ENCODE measurements around the gene PDCD4.
"Not testable (repeated sequence)": the region's sequence is repeated elsewhere in the genome, so short reads cannot be mapped to it uniquely, and the experiment has no call there.

PDCD4 gene

DNA sequence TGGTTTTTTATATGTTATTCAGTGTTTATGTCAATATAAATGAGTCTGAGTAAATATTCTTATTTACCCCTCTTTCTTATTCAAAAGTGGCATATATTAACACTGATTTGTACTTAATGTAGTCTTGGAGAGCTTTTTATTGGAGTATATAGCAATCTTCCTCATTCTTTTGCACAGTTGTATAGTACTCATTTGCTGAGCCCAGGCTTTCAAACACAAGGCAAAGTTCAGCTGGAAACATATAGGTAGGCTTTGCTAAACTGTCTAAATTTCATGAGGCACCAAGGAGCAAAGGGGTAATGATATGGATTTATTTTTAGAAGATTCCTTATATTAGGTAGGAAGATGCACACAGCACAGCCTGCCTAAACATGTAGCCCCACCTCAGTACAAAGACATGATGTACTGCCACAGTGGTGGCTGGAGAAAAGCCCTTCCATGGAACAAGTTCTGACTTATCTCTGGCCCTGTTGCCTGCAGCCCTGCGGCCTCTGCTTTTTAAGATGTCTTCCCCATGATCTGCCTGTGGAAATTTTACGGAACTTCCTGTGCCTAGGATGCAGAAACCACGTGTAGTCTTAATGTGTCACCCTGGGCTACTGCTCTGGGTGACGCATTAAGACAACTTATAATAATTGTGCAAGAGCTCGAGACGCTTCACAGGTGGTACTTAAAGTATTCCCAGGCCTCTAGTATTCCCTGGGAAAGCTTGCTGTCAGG, 9.6 kb upstream of the PDCD4 start:
- DNase-seq = no peak

DNA sequence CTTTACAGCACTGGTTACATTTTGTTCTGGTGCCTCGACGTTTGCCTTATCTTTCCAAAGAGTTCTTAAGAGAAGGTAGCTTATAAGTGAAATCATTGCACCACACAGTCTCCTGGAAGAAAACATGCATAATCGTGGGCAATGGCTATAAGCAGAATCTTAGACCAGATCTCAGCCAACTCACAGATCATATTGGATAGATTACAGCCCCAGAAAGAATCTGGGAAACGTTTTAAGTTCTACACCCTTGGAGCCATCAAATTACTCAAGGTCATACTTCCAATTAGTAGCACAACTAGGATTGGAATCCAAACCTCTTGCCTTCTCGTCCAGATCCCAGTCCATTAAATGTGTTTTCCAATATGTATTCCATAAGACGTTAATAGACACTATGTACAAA, 8.8 kb upstream of the PDCD4 start:
- DNase-seq = no peak

GRCh38 chr10:110863361-110863760, 8.4 kb upstream of the PDCD4 start:
- no peak for DNase-seq

DNA sequence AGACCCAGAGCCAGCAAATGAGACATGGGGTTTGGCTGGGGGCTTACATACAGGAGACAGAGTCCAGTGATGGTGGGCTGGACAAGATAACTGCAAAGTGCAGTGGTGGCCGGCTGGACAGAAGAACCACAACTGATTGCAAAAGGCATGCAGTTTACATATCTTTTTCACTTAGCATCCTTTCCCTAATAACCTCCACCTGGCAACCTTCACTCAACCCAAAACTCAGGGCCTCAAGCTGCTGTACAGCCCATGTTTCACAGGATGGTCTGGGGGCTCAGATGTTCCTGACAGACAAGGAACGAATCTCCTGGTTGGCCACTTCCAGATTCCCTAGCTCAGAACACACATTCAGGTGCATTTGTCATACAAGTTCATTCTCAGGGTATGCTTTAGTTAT, 7.8 kb upstream of the PDCD4 start:
- no peak for DNase-seq

DNA sequence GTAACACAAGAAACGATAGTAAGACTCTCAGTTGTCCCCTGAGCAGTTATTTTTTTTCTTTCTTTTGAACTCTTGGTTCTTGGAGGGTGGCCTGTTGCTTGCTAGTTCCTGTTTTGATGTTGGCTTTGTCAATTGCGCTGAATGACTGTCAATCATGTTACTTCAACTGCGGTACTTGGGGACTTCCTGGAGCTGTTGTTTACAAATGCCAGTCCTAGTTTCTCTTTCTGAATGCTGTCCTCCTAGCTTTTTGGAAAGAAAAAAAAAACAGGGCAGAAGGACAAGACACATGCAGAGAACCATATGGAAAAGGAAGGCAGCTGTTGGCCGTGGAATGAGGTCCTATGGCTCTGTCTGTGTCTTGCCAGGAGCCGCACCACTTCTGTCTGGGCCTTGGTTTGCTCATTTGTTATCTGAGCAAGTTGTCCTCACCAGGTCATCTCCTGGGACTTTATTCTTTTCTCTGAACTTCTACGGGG, 7.0 kb upstream of the PDCD4 start:
- peak; percentile 89 for DNase-seq

DNA sequence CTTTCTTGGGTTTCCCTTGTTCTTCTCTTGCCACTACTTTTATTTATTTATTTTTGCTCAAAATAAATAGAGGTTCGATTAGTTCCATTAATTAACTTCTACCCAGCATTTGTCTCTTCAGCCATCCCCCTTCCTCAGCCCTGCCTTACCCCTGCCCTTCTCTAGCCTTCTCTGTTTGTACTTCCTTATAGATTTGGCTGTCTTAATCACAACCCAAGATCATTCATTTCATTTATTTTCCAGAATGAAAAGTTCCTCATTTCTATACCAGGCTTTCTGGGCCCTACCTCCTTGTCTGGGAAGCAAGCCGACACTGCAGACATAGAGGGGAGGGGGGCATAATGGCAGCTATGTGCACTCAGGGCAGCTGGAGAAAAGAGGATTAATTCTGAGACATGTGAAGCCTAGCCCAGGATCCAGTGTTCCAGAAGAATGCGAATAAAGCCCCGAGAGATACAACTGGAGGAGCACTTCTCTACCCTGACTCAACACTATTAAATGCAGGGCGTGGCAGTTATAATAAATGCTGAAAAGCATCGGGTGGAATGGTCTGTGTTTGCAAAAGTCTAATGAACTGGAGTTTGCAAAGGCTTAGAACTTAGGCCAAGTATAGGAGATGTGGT, 6.4 kb upstream of the PDCD4 start:
- DNase-seq = no peak

- no peak for DNase-seq
Observed at GRCh38 chr10:110865809-110866482, 5.8 kb upstream of the PDCD4 start.

- DNase-seq = not testable (repeated sequence)
Observed at GRCh38 chr10:110867011-110867806, 4.5 kb upstream of the PDCD4 start.

DNA sequence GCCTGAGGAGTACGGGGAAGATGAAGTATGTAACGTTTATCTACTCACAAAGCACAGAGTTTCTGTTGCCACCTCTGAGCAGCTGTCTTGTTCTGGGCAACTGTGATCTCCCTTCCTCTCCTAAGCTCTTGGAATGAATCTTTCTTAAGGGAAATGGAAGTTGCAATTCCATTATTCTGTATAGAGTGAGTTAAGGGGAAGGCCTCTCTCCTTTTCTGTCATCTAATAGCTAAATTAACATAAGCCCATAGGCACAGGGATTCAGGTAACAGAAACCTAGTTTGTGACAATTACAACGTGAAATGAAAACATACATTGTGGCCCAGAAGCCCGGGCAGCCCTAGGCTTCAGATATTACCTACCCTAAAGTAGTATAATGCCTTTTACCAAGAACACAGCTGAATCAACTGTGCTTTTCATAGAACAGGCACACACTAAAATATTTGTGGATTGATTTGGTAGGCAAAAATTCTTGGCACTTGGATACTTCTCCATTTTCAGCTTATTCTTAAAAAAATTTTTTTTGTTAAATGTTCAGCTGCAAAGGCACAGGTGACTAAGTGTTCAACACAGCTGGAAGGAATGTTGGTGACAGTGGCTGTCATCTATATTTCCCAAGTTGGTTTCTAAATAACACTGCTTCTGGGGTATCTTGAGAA, 3.8 kb upstream of the PDCD4 start:
- no peak for DNase-seq

- DNase-seq = peak; percentile 78
Observed at GRCh38 chr10:110868981-110869380, 2.7 kb upstream of the PDCD4 start.

- no peak for DNase-seq
Observed at GRCh38 chr10:110870823-110871297, 868 bp upstream of the PDCD4 start.

GRCh38 chr10:110872145-110872983, 636 bp downstream of the PDCD4 start:
- DNase-seq = peak; percentile 91

DNA sequence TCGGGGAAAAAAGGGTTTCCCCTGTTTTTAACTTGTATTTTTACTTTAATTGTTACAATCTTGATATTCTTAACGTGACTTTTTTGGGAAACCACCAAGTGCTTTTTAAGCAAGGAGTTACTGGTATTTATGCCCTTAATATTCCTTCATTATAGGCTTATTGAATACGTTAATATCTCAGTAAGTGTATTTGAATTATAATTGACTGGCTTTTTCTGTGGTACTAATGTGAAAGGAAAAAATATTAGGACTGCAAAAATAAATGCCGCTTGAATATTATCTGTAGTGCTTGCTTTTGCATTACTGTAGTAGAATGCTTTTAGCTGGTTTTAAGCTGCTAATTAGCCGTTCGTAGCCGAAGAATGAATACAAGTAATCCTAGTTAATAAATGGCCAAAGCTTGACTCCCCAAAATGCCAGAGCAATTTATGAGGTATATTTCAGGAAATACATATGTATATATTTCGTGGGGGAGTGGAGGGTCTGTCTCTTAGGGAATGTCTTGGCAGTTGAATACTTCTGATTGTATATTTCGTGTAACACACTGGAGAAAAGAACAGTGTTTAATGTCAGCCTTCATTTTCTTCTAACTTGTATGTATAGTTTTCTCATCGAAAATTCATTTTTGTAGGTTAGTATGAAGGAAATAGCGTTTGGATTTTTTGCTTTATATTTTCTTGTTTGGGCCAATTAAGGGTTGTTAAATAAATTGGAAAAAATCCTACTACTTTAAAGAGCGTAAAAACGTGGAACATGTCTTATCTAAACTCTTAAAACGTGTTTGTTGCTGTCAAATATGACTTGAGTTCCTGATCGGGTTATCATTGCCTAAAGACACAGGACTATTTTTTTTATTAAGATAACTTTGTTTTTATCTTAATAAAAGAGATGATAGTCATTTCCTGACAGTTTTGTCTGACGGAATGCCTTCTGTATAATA, 1.5 kb downstream of the PDCD4 start:
- no peak for DNase-seq

DNA sequence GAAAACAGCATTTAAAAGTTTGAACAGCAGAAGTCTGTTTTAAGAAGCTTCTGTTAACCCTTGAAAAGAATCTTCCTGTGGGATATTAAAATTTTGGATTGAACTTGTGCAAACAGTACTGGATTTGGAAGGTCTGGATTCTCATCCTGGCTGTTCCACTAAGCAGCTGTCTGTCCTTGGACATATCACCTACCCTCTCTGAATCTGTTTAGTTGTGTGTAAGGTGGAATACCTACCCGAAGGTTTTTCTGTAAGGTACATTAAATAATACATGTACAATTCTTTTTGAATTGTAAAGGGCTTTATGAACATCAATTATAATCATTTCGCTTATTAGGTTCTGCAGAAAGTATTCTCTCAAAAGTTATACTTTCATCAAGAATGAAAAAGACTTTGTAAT, 2.2 kb downstream of the PDCD4 start:
- no peak for DNase-seq

DNA sequence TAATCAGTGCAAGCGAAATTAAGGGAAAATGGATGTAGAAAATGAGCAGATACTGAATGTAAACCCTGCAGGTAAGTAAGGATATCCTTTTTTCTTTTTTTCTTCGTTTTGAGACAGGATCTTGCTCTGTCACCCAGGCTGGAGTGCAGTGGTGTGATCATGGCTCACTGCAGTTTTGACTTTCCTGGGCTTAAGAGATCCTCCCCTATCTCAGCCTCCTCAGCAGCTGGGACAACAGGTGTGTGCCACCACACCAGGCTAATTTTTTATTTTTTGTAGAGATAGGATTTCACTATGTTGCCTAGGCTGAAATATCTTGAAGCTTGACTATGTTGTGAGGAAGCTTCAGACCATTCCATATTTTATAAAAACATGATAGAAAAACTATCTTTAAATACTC, 4.3 kb downstream of the PDCD4 start:
- no peak for DNase-seq

DNA sequence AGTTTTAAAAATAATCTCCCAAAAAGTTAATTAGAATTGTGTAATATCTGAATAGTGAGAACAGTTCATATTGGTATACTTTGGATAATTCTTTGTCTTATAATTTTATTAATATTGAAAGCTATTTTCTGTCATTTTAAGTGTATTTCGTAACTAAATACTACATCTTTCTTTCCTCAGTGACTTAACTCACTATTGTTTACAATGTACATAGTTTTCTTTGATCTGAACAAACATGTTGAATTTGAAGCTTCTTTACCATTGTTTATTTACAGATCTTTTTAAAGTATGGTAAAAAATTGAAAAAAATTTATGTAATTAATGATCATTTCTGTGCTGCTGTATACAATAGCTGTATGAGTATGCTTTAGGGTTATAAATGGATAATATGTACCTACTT, 5.1 kb downstream of the PDCD4 start:
- no peak for DNase-seq

- DNase-seq = no peak
Observed at GRCh38 chr10:110880012-110880411, 8.3 kb downstream of the PDCD4 start.

DNA sequence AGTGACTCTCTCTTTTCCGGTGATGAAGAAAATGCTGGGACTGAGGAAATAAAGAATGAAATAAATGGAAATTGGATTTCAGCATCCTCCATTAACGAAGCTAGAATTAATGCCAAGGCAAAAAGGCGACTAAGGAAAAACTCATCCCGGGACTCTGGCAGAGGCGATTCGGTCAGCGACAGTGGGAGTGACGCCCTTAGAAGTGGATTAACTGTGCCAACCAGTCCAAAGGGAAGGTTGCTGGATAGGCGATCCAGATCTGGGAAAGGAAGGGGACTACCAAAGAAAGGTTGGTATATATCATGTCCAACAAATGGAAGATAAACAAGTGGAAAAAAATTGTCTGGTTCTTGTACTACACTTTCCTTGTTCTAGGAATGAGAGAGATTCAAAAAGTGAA, 9.5 kb downstream of the PDCD4 start:
- DNase-seq = no peak

GRCh38 chr10:110881905-110882304, 10.2 kb downstream of the PDCD4 start:
- DNase-seq = no peak

DNA sequence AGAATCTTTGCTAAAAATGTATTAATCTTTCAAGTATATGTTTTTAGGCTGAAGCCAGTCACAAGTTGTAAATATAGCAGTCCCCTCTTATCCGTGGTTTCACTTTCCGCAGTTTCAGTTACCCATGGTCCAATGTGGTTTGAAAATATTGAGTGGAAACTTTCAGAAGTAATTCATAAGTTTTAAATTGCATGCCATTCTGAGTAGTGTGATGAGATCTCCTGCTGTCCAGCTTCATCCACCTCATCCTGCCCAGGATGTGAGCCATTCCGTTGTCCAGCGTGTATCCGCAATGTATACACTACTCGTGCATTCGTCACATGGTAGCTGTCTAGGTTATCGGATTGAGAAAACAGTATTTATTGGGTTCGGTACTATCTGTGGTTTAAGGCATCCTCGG, 12.2 kb downstream of the PDCD4 start:
- DNase-seq = no peak
